ENCODE data around the gene EPN3. TPM values are rescaled to one million over a fixed set of nuclear protein-coding genes. Genes with fewer than 3 reads are reported as not detected.

Gene EPN3
- total RNA-seq, 1 experiment from 2014 or later = 0.92 TPM

DNA sequence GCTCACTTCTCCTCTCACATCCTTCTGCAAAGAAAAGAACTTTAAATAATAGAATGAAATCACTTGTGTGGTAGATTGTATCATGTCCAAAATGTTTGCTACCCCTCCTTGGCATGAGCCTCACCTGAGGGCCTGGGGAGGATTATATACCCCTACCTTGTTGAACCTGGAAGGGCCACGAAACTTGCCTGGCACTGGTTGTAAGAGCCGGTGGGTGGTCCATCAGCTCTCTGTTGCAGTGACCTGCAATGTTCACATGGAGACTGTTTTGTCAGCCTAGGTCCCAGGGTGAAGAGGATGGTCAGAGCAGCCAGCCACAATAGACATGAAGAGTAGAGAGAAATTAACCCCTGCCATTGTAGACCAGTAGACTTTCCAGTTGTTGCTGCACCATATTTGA, 43.7 kb upstream of the EPN3 start:
- Histone ChIP-seq H3K27me3 (ENCODE audit: control insufficient read depth, insufficient read depth, low read length) (no peaks in the 10 kb centered on the region), H3K4me3 (ENCODE audit: low read depth in 2 of 2, low read length in 2 of 2) (no peak overlapping the region), H3K27ac (ENCODE audit: low read length) (no peak overlapping the region), H3K4me1 (ENCODE audit: control insufficient read depth, insufficient read depth, low read length) (no peaks in the 10 kb centered on the region), H3K9me3 (ENCODE audit: control insufficient read depth, insufficient read depth, low read depth, low read length) (no peaks in the 10 kb centered on the region), H3K36me3 (ENCODE audit: control insufficient read depth, insufficient read depth, low read length) (no peaks in the 10 kb centered on the region)
- ChIA-PET POLR2A (no interaction called here), CTCF (no interaction called here)
- intact Hi-C loops (cut with micrococcal nuclease; ENCODE audit: unreplicated experiment) = no loop called here
- in situ Hi-C loops (cut with HindIII; ENCODE audit: low pct_unique_long_range_greater_than_20kb, low sequenced_read_pairs) = no loop called here
- DNase-seq (ENCODE audit: low read depth, low spot score) (no peak), ATAC-seq (no peak)
- TF ChIP-seq SIN3A (IDR thresholded peaks at IDR 0.05; ENCODE audit: borderline replicate concordance, insufficient read depth, low read depth, low read length) (no peak), TCF7L2 (IDR thresholded peaks at IDR 0.05; ENCODE audit: low read depth, low read length) (no peak), POLR2AphosphoS5 (IDR thresholded peaks at IDR 0.05; ENCODE audit: low read depth, low read length) (no peak)
- TF ChIP-seq, protein P1, sequence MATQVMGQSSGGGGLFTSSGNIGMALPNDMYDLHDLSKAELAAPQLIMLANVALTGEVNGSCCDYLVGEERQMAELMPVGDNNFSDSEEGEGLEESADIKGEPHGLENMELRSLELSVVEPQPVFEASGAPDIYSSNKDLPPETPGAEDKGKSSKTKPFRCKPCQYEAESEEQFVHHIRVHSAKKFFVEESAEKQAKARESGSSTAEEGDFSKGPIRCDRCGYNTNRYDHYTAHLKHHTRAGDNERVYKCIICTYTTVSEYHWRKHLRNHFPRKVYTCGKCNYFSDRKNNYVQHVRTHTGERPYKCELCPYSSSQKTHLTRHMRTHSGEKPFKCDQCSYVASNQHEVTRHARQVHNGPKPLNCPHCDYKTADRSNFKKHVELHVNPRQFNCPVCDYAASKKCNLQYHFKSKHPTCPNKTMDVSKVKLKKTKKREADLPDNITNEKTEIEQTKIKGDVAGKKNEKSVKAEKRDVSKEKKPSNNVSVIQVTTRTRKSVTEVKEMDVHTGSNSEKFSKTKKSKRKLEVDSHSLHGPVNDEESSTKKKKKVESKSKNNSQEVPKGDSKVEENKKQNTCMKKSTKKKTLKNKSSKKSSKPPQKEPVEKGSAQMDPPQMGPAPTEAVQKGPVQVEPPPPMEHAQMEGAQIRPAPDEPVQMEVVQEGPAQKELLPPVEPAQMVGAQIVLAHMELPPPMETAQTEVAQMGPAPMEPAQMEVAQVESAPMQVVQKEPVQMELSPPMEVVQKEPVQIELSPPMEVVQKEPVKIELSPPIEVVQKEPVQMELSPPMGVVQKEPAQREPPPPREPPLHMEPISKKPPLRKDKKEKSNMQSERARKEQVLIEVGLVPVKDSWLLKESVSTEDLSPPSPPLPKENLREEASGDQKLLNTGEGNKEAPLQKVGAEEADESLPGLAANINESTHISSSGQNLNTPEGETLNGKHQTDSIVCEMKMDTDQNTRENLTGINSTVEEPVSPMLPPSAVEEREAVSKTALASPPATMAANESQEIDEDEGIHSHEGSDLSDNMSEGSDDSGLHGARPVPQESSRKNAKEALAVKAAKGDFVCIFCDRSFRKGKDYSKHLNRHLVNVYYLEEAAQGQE (IDR thresholded peaks at IDR 0.05; ENCODE audit: insufficient read depth in 1 of 2, low read depth in 2 of 2, low read length in 1 of 2) = no peak
- TF ChIP-seq, protein P2, sequence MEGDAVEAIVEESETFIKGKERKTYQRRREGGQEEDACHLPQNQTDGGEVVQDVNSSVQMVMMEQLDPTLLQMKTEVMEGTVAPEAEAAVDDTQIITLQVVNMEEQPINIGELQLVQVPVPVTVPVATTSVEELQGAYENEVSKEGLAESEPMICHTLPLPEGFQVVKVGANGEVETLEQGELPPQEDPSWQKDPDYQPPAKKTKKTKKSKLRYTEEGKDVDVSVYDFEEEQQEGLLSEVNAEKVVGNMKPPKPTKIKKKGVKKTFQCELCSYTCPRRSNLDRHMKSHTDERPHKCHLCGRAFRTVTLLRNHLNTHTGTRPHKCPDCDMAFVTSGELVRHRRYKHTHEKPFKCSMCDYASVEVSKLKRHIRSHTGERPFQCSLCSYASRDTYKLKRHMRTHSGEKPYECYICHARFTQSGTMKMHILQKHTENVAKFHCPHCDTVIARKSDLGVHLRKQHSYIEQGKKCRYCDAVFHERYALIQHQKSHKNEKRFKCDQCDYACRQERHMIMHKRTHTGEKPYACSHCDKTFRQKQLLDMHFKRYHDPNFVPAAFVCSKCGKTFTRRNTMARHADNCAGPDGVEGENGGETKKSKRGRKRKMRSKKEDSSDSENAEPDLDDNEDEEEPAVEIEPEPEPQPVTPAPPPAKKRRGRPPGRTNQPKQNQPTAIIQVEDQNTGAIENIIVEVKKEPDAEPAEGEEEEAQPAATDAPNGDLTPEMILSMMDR (IDR thresholded peaks at IDR 0.05) = no peak
- BruUV-seq (replicated peaks) = no TSS peak

DNA sequence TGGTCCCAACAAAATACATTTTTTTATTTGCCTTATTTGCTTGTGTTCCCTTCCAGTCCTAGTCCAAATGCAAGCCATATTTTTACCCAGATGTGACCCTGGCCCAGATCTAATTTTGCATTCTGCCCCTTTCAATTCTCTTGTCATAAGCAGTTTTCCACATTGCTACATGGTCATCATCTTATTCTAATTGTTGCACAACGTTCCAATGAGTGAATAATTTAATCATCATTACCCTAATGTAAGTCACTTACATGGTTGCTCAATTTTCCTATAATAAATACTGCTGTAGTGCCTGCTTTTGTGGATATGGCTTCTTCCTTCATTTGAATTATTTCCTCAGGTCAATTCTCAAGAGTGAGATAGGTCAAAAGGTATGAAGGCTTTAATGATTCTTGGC, 41.0 kb upstream of the EPN3 start:
- H3K27ac ChIP-seq (ENCODE audit: low read length) = no peak overlapping the region
- CTCF ChIA-PET = no interaction called here
- POLR2A ChIA-PET = no interaction called here
- H3K27me3 ChIP-seq (ENCODE audit: control insufficient read depth, insufficient read depth, low read length) = no peaks in the 10 kb centered on the region
- ATAC-seq (no peak), DNase-seq (ENCODE audit: low read depth, low spot score) (no peak)
- no TSS peak for BruUV-seq (replicated peaks)
- H3K9me3 ChIP-seq (ENCODE audit: control insufficient read depth, insufficient read depth, low read depth, low read length) = no peaks in the 10 kb centered on the region
- no peak for TF ChIP-seq SIN3A (IDR thresholded peaks at IDR 0.05; ENCODE audit: borderline replicate concordance, insufficient read depth, low read depth, low read length)
- no peak for TF ChIP-seq POLR2AphosphoS5 (IDR thresholded peaks at IDR 0.05; ENCODE audit: low read depth, low read length)
- TF ChIP-seq TCF7L2 (IDR thresholded peaks at IDR 0.05; ENCODE audit: low read depth, low read length) = no peak
- TF ChIP-seq, protein P1 (IDR thresholded peaks at IDR 0.05; ENCODE audit: insufficient read depth in 1 of 2, low read depth in 2 of 2, low read length in 1 of 2) = no peak
- TF ChIP-seq, protein P2 (IDR thresholded peaks at IDR 0.05) = no peak
- in situ Hi-C loops (cut with HindIII; ENCODE audit: low pct_unique_long_range_greater_than_20kb, low sequenced_read_pairs) = no loop called here
- H3K36me3 ChIP-seq (ENCODE audit: control insufficient read depth, insufficient read depth, low read length) = no peaks in the 10 kb centered on the region
- H3K4me3 ChIP-seq (ENCODE audit: low read depth in 2 of 2, low read length in 2 of 2) = no peak overlapping the region
- intact Hi-C loops (cut with micrococcal nuclease; ENCODE audit: unreplicated experiment) = no loop called here
- no peaks in the 10 kb centered on the region for H3K4me1 ChIP-seq (ENCODE audit: control insufficient read depth, insufficient read depth, low read length)

All from Panc1 (cell line).